IMR-90 (cell line): ENCODE measurements around the gene CPD. TPM values are rescaled to one million over a fixed set of nuclear protein-coding genes. Genes with fewer than 3 reads are reported as not detected.

Experiments
- ATAC-seq: fragments of 200-7000 bp; cut with Tn5 transposase; 2 replicates; pipeline ENCODE4 v1.9.1; 2020; ENCODE audit warnings: low read depth, mild to moderate bottlenecking, moderate library complexity
- BruUV-seq: library from RNA; stranded (reverse); fragments of 400-500 nt; replicated peaks from 2 replicates; lab custom pipeline; 2021; lab: Mats Ljungman, UMichigan
- CTCF ChIA-PET: fragments of 300-600 bp; formaldehyde crosslinking; extraction: SDS; loops from one replicate; lab custom pipeline; 2021; ENCODE audit warnings: antibody characterized with exemption; lab: Yijun Ruan, JAX
- POLR2A ChIA-PET: fragments of 300-600 bp; sonication (Branson Sonifier 250); formaldehyde crosslinking; loops from one replicate; lab custom pipeline; 2022; ENCODE audit warnings: antibody characterized with exemption; ENCODE audit not compliant: unreplicated experiment; lab: Charles Lee
- DNase-seq: peaks from one replicate; pipeline ENCODE4 v3.0.0; 2013
- H2AFZ ChIP-seq: replicated peaks from 2 replicates; pipeline ENCODE3; 2013; ENCODE audit warnings: low read length, mild to moderate bottlenecking; ENCODE audit not compliant: poor library complexity
- H2AK5ac ChIP-seq: 2 replicates; pipeline ENCODE4 v1.6.1; 2013; ENCODE audit warnings: low read depth, low read length, inconsistent platforms
- H2AK9ac ChIP-seq: replicated peaks from 2 replicates; pipeline ENCODE3; 2013; ENCODE audit warnings: mild to moderate bottlenecking, low read depth, low read length, moderate library complexity; ENCODE audit not compliant: poor library complexity
- H2BK120ac ChIP-seq: 2 replicates; pipeline ENCODE4 v1.6.1; 2013; ENCODE audit warnings: low read depth, low read length, inconsistent platforms
- H2BK15ac ChIP-seq: 3 replicates; pipeline ENCODE4 v1.6.1; 2013; ENCODE audit warnings: low read depth, low read length, inconsistent platforms
- H2BK20ac ChIP-seq: 2 replicates; pipeline ENCODE4 v1.6.1; 2013; ENCODE audit warnings: low read depth, mild to moderate bottlenecking, inconsistent platforms, low read length, moderate library complexity
- H2BK5ac ChIP-seq: 2 replicates; pipeline ENCODE4 v1.6.1; 2013; ENCODE audit warnings: mild to moderate bottlenecking, low read depth, low read length, inconsistent platforms; ENCODE audit not compliant: poor library complexity, severe bottlenecking
- H3K14ac ChIP-seq: replicated peaks from 2 replicates; pipeline ENCODE4 v1.6.1; 2013; ENCODE audit warnings: low read depth, low read length, inconsistent platforms
- H3K18ac ChIP-seq: 2 replicates; pipeline ENCODE4 v1.6.1; 2013; ENCODE audit warnings: low read depth, low read length, control low read depth
- H3K23ac ChIP-seq: 2 replicates; pipeline ENCODE4 v1.6.1; 2013; ENCODE audit warnings: low read depth, low read length, inconsistent platforms
- H3K27ac ChIP-seq: 2 replicates; pipeline ENCODE4 v1.5.1; 2013; ENCODE audit warnings: mild to moderate bottlenecking, control low read depth, low read length; ENCODE audit not compliant: insufficient read depth
- H3K27me3 ChIP-seq: 2 replicates; pipeline ENCODE4 v1.6.1; 2013; ENCODE audit warnings: low read length; ENCODE audit not compliant: control insufficient read depth, insufficient read depth
- H3K36me3 ChIP-seq: 2 replicates; pipeline ENCODE4 v1.6.1; 2013; ENCODE audit warnings: low read length, mixed read lengths; ENCODE audit not compliant: control insufficient read depth, insufficient read depth
- H3K4ac ChIP-seq: 2 replicates; pipeline ENCODE4 v1.6.1; 2013; ENCODE audit warnings: low read depth, low read length, inconsistent platforms
- H3K4me1 ChIP-seq: 2 replicates; pipeline ENCODE4 v1.6.1; 2013; ENCODE audit warnings: low read length, mixed read lengths; ENCODE audit not compliant: control insufficient read depth, insufficient read depth
- H3K4me2 ChIP-seq: 2 replicates; pipeline ENCODE4 v1.6.1; 2013; ENCODE audit warnings: low read depth, mild to moderate bottlenecking, control low read depth, low read length, moderate library complexity
- H3K4me3 ChIP-seq: 2 replicates; pipeline ENCODE4 v1.5.1; 2013; ENCODE audit warnings: low read depth, mild to moderate bottlenecking, control low read depth, low read length, moderate library complexity; ENCODE audit not compliant: insufficient read depth
- H3K56ac ChIP-seq: 2 replicates; pipeline ENCODE4 v1.6.1; 2013; ENCODE audit warnings: low read length, inconsistent platforms; ENCODE audit not compliant: insufficient read depth; ENCODE audit errors: extremely low read depth
- H3K79me1 ChIP-seq, 2 experiments: 2 replicates each; pipeline ENCODE4 v1.6.1; 2013; ENCODE audit warnings: low read length in 2 of 2, inconsistent platforms in 1 of 2, low read depth in 1 of 2
- H3K9ac ChIP-seq: 2 replicates; pipeline ENCODE4 v1.6.1; 2013; ENCODE audit warnings: low read depth, low read length, control low read depth
- H3K9me1 ChIP-seq: 2 replicates; pipeline ENCODE4 v1.6.1; 2013; ENCODE audit warnings: low read length, inconsistent platforms; ENCODE audit not compliant: insufficient read depth
- H3K9me3 ChIP-seq: 2 replicates; pipeline ENCODE4 v1.6.1; 2013; ENCODE audit warnings: low read length; ENCODE audit not compliant: control insufficient read depth, insufficient read depth
- H4K20me1 ChIP-seq: 2 replicates; pipeline ENCODE4 v1.6.1; 2013; ENCODE audit warnings: low read length, inconsistent platforms; ENCODE audit not compliant: insufficient read depth
- H4K5ac ChIP-seq: 2 replicates; pipeline ENCODE4 v1.6.1; 2013; ENCODE audit warnings: mild to moderate bottlenecking, low read depth, low read length, control low read depth
- H4K8ac ChIP-seq, 2 experiments: 2 replicates each; pipeline ENCODE4 v1.6.1; 2013; ENCODE audit warnings: low read depth in 2 of 2, low read length in 2 of 2, control low read depth in 1 of 2, inconsistent platforms in 1 of 2
- H4K91ac ChIP-seq: 2 replicates; pipeline ENCODE4 v1.6.1; 2013; ENCODE audit warnings: low read depth, low read length, inconsistent platforms; ENCODE audit not compliant: insufficient read depth
- CHD1 ChIP-seq: IDR thresholded peaks from 2 replicates; pipeline ENCODE4 v1.6.1; 2012; ENCODE audit warnings: low read depth, low read length, improper control_type of control experiment
- FOS ChIP-seq: fragments of 150-350 bp; IDR thresholded peaks from 2 replicates; pipeline ENCODE4 v1.6.1; 2016; ENCODE audit warnings: low read depth, low read length
- MXI1 ChIP-seq: IDR thresholded peaks from 2 replicates; pipeline ENCODE4 v1.6.1; 2012; ENCODE audit warnings: low read depth, mild to moderate bottlenecking, low read length, moderate library complexity, borderline replicate concordance
- NFE2L2 ChIP-seq: fragments of 150-350 bp; IDR thresholded peaks from 2 replicates; pipeline ENCODE4 v1.6.1; 2016; ENCODE audit warnings: low read depth, mild to moderate bottlenecking, low read length
- RAD21 ChIP-seq: IDR thresholded peaks from 2 replicates; pipeline ENCODE4 v1.6.1; 2012; ENCODE audit warnings: low read length, improper control_type of control experiment
- RCOR1 ChIP-seq: IDR thresholded peaks from 2 replicates; pipeline ENCODE4 v1.6.1; 2012; ENCODE audit warnings: mild to moderate bottlenecking, low read length, improper control_type of control experiment; ENCODE audit not compliant: insufficient replicate concordance
- RFX5 ChIP-seq: IDR thresholded peaks from 2 replicates; pipeline ENCODE4 v1.8.0; 2012; ENCODE audit warnings: low read depth, mild to moderate bottlenecking, low read length, moderate library complexity
- SMC3 ChIP-seq: fragments of 150-350 bp; IDR thresholded peaks from 2 replicates; pipeline ENCODE4 v1.6.1; 2016; ENCODE audit warnings: low read depth, mild to moderate bottlenecking, antibody characterized with exemption, low read length, moderate library complexity
- WGBS, 2 experiments: methylation state at CpG; one replicate each; pipeline versions ENCODE4 v1.1.5 to v1.1.7; 2013; ENCODE audit warnings: missing lambda C conversion rate in 2 of 2; ENCODE audit not compliant: insufficient read length in 1 of 2; ENCODE audit errors: extremely low coverage in 2 of 2; 5-methylcytosine and 5-hydroxymethylcytosine counted together
- dilution Hi-C: fragments of 300-500 bp; cut with HindIII; formaldehyde crosslinking; loops from one replicate; pipeline ENCODE4 v1.14.3; 2018; ENCODE audit warnings: low sequenced_read_pairs; ENCODE audit not compliant: unreplicated experiment
- in situ Hi-C: fragments of 300-500 bp; cut with MboI; formaldehyde crosslinking; loops from 3 replicates; pipeline ENCODE4 v1.14.3; 2019; ENCODE audit warnings: low sequenced_read_pairs, inconsistent platforms, mixed read lengths
- intact Hi-C: fragments of 100-400 bp; cut with micrococcal nuclease; formaldehyde crosslinking; loops from 2 replicates; pipeline ENCODE4 v1.10.0; 2022
- polyA plus RNA-seq, 3 experiments: library from polyadenylated mRNA; depleted of rRNA; stranded (reverse); fragments of >200 nt; gene quantifications; 2 replicates each; pipeline ENCODE4 v1.2.3, GENCODE V29; 2012; ENCODE audit warnings: low replicate concordance in 1 of 3
- total RNA-seq: library from RNA; depleted of rRNA; stranded (reverse); fragments of >200 nt; gene quantifications from 2 replicates; pipeline ENCODE4 v1.2.3, GENCODE V29; 2012
- TF ChIP-seq, protein P1 (sequence below): fragments of 150-350 bp; IDR thresholded peaks from 2 replicates; pipeline ENCODE4 v1.6.1; 2017; ENCODE audit warnings: mild to moderate bottlenecking, antibody characterized with exemption, low read length, low read depth
- TF ChIP-seq, protein P2 (sequence below): conservative IDR thresholded peaks from 2 replicates; pipeline ENCODE4 v1.5.1; 2012; ENCODE audit warnings: mild to moderate bottlenecking, low read depth, low read length, improper control_type of control experiment

The CPD gene
- total and polyA plus RNA-seq, 2 of the 4 experiments (the other 2 are of a cell fraction) = 23.4 to 94.5 TPM

DNA sequence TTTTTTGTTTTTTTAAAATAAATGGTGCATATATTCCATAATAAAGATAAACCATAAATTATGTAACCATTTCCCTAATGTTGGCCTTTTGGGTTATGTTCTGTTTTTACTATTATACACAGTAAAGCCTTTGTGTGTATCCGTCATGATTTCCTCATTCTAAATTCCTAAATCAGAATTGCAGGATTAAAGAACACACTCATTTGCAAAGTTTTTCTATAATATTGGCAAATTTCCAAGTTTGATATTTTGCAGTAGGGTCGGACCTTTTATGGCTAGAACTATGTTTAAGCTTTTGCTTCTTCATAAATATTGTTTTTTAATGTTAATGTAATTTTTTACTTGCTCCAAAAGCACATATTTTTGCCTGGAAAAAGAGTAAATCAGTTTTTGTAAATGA lies 115.1 kb downstream of the CPD start:
- TF ChIP-seq NFE2L2 (no peak), MXI1 (no peak), SMC3 (no peak), FOS (no peak), RFX5 (no peak), CHD1 (no peak), RAD21 (no peak), RCOR1 (no peak)
- TF ChIP-seq, protein P1, sequence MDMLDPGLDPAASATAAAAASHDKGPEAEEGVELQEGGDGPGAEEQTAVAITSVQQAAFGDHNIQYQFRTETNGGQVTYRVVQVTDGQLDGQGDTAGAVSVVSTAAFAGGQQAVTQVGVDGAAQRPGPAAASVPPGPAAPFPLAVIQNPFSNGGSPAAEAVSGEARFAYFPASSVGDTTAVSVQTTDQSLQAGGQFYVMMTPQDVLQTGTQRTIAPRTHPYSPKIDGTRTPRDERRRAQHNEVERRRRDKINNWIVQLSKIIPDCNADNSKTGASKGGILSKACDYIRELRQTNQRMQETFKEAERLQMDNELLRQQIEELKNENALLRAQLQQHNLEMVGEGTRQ = no peak
- TF ChIP-seq, protein P2, sequence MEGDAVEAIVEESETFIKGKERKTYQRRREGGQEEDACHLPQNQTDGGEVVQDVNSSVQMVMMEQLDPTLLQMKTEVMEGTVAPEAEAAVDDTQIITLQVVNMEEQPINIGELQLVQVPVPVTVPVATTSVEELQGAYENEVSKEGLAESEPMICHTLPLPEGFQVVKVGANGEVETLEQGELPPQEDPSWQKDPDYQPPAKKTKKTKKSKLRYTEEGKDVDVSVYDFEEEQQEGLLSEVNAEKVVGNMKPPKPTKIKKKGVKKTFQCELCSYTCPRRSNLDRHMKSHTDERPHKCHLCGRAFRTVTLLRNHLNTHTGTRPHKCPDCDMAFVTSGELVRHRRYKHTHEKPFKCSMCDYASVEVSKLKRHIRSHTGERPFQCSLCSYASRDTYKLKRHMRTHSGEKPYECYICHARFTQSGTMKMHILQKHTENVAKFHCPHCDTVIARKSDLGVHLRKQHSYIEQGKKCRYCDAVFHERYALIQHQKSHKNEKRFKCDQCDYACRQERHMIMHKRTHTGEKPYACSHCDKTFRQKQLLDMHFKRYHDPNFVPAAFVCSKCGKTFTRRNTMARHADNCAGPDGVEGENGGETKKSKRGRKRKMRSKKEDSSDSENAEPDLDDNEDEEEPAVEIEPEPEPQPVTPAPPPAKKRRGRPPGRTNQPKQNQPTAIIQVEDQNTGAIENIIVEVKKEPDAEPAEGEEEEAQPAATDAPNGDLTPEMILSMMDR = no peak
- Histone ChIP-seq H3K27me3 (no peaks in the 10 kb centered on the region), H2BK120ac (no peak overlapping the region), H3K4ac (no peak overlapping the region), H4K5ac (no peak overlapping the region), H3K23ac (no peak overlapping the region), H3K18ac (no peak overlapping the region), H2AFZ (no peak overlapping the region), H3K56ac (no peak overlapping the region), H2BK20ac (no peak overlapping the region), H3K4me1 (no peaks in the 10 kb centered on the region), H3K9me3 (no peaks in the 10 kb centered on the region), H3K9me1 (no peaks in the 10 kb centered on the region), H2BK15ac (no peak overlapping the region), H3K4me2 (no peak overlapping the region), H3K27ac (no peak overlapping the region), H3K4me3 (no peak overlapping the region), H2BK5ac (no peak overlapping the region), H3K9ac (no peak overlapping the region), H2AK5ac (no peak overlapping the region), H4K20me1 (no peaks in the 10 kb centered on the region; the same call in 1 of the 2 replicates), H4K91ac (no peak overlapping the region), H3K14ac (no peak overlapping the region), H4K8ac (no peak overlapping the region), H2AK9ac (no peak overlapping the region), H3K36me3 (peaks cover 34% of the 10 kb centered on the region), H3K79me1 (peaks cover 7 to 13% of the 10 kb centered on the region in 2 experiments)
- no peak for DNase-seq
- POLR2A ChIA-PET = interaction anchor here (0.6 kb wide), 1 partner anchor 12 kb away, joined by 3 read pairs; no protein-coding TSS in a partner anchor
- no peak for ATAC-seq
- BruUV-seq = no TSS peak
- WGBS, 2 experiments = no CpG with 5 or more reads among the region's 2 CpGs
- in situ Hi-C loops = no loop called here
- intact Hi-C loops = no loop called here
- CTCF ChIA-PET = interaction anchor here (0.6 to 1.0 kb wide), 3 partner anchors 17 to 157 kb away, joined by 3 read pairs; partner anchors contain the start of gene GOSR1
- dilution Hi-C loops = no loop called here
